ENCODE measurements around the gene DPYD.
"Not testable (repeated sequence)": the region's sequence is repeated elsewhere in the genome, so short reads cannot be mapped to it uniquely, and the experiment has no call there.

Gene DPYD

DNA sequence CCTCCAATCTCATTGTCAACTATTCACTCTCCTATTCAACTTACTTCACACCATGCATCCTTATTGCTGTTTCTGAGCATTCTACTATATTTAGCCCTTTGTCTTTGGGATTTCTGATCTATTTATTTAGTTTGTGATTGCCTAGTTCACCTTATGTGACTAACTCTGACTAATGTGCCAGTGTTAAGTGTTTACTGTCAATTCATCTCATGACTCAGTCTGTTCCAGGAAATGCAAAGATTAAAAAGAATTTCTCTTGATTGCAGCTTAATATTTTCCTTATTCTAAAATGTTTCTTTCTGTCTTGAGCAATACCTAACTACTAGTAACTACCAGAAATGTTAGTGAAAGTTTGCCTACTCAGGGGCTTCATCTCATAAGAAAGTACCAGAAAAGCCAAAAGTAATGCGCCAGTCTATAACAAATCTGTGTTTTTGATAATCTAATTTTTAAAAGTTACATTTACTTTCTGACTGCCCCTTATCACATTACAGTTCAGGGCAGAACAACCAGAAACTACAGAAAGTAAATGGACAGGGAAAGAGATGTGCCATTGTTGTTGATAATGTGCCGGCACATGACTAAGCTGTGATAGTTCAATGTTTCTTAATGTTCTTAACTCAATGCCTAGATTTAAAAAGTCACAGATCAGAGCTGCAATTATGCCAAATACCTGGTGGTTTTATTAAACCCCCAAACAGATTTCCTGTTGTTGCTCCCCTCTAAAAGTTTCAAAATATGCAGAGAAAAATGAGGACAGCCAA, 642.8 kb downstream of the DPYD start:
- no peak for DNase-seq (ENCODE audit: low spot score)

DNA sequence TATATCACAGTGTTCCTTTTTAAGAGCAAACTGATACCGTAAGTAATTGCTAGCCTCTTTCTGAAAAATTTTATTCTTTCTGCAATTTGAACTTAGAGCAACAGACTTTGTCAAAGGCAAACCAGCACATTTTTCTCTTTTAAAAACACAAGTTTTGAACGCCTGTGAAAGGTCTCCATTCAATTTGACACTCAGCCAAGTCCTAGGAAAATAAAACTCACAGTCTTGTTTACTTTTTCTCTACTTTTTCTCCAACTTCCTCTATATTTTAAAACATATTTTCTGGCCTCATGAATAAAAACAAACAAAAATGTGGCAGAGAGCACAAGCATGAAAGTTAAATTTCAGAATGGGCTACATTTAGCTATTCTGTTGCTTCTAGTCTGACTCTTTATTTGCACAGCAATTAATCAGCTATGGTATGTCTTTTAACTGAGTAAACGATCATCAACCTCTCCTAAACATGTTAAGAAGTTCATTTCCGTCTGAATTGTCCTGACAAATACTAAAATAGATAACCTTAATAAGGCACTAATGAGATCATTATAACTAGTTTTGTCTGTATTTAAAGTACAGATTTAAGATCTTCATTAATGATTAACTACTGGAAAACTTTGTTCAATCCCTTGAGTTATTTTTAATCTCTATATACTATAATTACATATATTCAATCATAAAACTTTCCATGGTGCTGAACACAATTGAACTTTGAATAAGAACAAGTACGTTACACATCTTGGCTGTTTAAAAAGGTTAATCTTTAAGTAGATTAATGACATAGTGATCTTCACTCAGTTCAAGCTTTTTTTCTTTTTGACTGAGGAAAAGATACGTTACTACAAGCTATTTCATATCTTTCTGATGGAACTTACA, 648.7 kb downstream of the DPYD start:
- DNase-seq (ENCODE audit: low spot score): no peak

DNA sequence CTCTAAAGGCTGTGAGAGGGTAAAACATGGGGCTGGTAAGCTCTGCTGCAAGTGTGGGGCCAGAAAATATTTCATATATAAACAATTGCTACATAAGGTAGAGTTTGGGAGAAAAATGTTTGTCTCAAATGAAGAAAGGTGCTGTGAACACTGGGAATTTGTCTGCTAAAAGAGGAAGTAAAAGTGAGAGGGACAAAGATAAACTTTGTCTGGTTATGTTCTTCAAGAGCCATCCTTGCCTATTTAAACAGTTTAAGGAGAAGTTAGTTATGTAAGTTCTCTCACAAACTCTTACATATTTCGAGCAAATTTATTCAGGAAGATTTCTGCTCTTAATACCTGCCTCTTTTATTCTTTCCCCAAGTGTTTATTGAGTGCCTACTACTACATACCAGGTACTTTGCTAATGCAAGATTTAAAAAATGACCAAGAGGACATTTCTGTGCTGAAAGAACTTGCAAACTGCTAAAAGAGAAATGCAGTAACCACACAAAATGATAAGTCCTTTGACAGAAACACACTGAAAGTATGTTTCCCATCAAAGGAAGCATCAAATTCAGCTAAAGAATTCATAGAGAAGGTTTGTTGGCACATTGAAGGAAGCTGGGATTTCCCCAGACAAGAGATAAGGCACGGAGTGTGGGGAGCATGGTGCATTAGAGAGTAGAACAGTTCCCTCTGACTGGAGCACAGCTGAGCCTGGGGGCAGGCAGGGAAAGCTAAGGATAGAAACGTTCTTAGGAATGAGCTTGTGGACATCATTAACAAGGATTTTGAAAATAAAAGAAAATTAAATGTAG, 650.1 kb downstream of the DPYD start:
- DNase-seq (ENCODE audit: low spot score): no peak

DNA sequence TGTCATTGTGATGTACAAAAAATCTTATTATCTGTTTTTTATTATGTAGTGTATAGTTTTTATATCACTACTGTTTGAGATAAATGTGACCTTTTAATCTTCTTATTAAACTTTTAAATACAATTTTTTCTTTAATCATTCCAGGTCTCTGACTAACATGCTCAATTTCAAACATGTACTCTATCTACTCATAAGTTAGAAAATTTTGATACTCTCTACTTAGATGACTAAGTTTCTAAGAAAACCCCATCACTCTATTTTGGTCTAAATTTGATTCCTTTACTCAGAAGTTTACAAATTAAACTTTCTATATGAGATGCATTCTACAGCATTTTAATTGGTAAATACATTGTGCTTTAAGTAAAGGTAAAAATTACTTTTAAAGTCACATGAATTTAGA, 655.2 kb downstream of the DPYD start:
- DNase-seq (ENCODE audit: low spot score): no peak

DNA sequence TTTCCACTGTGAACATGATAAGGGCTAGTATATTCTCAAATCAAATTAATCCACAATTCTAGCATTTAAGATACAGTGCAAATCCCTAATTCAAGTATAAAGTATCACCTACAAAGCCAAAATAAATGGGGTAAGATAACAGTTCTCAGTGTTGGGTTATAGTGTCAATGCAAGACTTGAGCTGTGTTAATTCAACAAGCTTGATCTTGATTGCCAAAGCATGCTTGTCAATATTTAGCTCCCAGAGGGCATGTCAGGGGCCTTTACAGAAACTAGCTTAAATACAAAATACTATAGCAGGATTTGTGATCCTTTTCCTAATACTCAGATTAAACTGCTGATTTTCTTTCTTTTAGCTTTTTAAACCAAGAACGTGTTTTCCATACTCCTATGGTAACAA, 658.0 kb downstream of the DPYD start:
- DNase-seq (ENCODE audit: low spot score): no peak

DNA sequence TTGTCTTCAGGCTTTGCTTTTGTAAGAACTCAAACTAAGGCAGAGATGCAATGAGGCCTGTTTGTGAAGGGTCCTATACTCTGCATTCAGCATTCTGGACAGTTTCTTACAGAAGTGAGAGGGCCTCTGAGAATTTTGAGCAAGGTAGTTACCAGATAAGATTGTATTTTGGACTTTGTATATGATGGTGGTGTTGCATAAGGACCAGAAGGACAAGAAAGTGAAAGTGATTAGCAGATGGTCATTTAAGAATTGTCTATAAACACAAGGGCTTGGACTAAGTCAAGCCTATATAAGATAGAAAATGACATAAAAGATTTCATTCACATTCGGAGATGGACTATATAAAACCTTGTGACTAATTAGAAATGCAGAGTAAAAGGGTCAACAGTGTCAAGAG, 662.2 kb downstream of the DPYD start:
- DNase-seq (ENCODE audit: low spot score): no peak

DNA sequence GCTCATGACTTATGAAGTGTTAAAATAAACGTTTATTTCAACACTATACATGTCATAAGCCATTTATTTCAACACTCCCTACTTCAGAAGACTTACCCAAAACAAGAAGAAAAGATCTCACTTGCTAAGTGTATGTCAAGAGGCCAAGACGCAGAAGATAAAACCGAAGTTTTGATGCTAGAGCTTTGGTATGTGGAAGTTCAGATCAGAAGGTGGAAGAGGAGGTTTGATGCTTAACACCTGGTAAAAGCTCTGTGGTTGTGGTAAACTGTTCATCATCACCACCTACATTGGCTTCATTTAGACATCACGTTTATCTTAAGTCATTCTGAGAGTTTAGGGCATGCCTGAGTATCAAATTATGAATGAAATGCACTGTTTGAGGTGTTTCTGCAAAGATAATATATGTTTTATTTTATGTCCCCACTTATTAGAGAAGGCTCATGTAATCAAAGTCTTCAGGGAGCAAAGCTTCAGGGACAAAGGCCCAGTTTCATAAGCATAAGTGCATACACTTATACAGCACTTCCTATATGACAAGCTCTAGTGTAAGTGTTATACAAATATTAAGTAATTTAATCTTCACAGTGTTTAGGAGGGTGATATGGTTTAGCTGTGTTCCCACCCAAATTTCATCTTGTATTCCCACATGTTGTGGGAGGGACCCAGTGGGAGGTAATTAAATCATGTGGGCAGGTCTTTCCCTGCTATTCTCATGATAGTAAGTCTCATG, 665.9 kb downstream of the DPYD start:
- no peak for DNase-seq (ENCODE audit: low spot score)

DNA sequence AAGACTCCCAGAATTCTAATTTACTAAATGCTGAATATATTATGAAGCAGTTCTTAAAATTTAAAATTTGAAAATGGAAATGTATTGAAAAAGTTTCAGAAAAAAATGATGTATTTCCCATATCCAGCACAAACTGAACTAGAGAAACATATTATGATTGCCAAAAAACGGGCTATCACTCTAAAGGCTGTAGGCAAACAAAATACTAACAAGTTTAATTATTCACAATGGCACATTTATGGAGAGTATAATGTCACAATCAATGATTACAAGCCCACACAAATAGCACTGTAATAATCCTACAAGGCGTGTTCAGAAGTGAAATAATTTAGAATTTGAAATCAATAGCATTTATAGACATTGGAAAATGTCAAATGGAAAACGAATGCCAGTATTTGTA, 667.9 kb downstream of the DPYD start:
- no peak for DNase-seq (ENCODE audit: low spot score)

DNA sequence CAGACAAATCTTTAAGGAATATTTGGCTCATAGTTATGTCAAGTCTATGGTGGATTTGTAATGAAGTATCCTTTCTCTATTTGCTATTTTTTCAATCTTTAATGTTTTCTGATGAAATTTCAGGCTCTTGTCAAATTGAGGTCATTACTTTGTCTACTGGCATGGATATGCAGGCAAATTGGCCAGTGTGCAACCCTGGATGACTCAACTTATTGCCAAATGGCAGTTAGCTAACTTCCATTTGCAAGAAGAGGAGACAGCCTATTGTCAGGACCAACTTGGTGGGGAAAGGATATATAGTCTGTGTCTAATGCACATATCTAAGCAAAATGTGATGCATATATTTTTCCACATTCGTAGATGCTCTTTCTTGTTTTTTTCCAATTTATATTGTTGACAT, 668.8 kb downstream of the DPYD start:
- DNase-seq (ENCODE audit: low spot score): no peak

DNA sequence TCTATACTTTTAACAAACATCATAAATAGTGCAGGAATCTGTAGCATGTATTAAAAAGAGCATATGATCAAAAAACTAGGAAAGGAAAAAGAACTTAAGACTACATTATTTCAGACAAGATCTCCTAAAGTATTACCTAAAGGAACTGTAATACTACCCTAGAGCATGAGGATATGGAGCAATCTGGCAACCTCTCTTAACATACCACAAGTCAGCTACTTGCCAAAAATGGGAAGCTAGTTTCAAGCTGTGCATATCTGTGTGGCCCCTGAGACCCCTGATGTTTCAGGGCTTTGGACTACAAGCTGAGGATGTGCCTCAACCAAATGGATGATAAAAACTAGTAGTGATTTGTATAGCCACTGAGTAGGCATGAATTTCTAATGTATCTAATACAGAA, 673.6 kb downstream of the DPYD start:
- no peak for DNase-seq (ENCODE audit: low spot score)

DNA sequence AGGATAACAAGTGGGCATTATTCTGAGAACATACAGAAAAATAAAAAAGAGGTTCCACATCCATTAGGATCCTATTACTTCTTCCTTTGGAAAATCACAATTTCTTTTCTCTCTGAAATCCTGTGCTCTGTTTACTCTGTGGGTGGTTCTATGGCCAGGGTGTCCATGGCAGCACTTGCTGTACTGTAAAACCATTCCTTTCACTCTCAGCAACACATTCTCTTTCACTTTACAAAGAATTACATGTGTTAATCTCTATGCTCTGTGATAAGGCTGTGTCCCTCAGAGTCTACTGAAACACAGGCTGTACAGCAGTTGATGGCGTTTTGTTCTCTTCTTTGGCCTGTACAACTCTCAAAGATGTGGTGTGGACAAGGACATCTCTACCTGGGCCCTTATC, 675.2 kb downstream of the DPYD start:
- no peak for DNase-seq (ENCODE audit: low spot score)

DNA sequence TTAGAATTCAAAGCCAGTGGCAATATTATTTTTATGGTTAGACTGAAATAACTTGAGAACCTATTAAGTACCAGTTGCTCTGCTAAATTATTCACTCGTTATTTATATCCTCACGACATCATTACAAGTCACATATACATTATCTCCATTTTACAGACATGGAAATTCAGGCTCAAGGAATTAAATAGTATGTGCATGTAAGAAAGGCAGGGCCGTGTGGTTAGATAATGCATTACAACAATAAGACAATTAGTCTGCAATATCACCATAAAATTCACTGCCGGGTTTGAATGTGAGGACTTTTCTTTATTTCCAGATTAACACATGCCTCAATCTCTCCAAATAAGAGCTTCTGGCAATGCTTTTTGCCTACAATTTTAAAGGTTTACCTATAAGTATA, 675.8 kb downstream of the DPYD start:
- no peak for DNase-seq (ENCODE audit: low spot score)

DNA sequence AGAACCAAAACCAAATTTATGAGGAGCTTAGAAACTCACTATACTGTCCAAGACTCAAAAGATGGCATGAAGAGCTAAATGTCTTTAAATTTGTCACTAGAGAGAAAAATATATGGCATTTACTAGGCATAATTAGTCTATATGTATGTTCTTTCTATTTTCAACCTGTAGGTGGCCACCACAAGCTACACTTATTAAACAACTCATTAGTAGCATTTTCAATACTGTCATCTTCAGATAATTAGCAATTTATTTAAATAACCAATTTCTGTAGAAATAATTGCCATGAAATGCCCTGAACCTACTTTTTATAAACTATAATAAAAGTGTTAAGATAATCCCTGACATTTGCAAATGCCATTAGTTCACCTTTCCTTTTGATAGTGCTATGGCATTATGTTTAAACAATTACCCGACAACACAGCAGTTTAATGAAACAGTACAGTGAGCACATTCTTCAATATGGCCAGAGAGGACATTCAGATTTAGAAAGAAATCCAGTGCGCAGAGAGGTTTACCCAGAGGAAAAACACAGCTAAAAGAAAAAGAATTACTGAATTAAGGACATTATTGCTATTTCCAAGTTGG, 676.8 kb downstream of the DPYD start:
- no peak for DNase-seq (ENCODE audit: low spot score)

DNA sequence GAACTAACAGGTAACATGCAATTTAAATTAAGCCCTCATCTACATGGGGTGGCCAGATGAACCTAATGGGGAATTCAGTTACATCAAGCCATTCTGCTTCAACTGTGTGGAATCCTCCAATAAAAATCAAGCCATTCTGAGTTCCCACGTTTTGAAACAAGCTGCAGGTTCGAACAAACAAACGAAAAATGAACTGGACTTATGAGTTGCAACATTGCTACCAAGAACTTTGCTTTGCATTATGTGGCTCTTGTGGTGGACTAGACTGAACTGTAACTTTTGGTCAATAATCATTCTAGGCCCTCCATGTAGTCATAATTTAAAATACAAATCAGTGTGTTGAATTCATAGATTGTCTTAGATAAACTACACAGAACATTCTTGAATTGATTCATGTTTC, 682.0 kb downstream of the DPYD start:
- DNase-seq (ENCODE audit: low spot score): no peak

DNA sequence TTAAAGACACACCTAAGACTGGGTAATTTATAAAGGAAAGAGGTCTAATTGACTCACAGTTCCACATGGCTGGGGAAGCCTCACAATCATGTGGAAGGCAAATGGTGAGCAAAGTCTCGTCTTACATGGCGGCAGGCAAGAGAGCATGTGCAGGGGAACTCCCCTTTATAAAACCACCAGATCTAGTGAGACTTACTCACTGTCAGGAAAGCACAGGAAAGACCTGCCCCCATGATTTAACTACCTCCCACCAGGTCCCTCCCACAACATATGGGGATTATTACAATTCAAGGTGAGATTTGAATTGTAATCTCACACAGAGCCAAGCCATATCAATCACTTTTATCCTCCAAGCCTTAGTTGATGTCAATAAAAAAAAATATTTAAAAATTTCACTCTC, 689.5 kb downstream of the DPYD start:
- not testable (repeated sequence) for DNase-seq (ENCODE audit: low spot score)

DNA sequence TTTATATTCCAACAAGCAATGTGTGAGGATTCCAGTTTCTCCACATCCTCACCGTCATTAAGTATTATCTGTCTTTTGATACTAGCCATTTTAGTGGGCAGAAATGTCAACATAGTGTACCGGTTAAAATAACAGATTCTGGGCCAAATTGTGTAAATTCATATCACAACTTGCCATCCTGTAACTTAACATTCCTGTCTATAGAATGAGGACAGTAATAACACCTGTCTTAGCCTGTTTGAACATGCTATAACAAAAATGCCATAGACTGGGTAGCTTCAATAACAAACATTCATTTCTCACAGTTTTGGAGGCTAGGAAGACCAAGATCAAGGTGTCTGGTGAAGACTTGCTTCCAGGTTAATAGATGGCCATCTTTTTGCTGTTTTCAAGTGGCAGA, 708.2 kb downstream of the DPYD start:
- no peak for DNase-seq (ENCODE audit: low spot score)

DNA sequence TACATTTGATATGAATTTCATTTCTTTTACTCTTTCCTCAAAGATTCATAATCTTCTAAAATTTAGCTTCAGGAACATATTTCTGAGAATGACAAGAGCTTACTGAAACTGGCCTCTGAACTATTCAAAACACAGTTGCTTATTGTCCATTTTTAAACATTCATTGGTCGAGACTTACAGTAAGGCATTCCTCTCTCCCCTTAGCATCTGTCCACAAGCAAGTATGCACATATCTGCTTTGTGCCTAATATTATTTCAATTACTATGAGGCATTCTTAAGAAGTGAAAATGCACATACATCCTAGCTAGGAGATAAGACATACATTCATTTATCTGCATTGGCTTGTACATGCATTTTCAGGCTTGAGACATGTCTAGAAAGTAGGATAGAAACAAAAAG, 710.5 kb downstream of the DPYD start:
- no peak for DNase-seq (ENCODE audit: low spot score)

DNA sequence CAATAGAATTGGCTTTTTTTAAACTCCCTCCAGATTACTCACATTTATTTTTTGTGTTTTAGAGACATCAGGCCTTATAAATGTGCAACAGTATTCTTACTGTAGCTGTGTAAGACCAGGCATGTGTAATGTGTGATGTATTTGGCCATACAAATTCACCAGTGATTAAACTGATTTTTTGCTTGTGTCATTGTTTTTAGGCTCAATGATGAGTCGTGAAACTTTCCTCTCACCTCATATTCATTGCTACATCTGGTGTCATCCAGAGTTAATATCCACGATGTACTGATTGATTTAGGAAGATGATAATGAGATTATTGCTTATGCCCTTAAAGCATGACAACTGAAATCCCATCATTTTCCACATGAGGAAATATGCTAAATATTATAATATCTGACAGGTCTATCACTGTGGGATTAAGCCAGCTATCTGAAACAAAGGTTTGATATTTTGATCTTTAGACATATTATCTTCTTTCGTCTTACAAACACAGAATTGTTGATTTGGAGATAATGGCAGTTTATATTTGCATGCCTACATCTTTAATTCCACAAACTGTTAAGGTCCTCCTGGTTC, 711.4 kb downstream of the DPYD start:
- DNase-seq (ENCODE audit: low spot score): no peak

DNA sequence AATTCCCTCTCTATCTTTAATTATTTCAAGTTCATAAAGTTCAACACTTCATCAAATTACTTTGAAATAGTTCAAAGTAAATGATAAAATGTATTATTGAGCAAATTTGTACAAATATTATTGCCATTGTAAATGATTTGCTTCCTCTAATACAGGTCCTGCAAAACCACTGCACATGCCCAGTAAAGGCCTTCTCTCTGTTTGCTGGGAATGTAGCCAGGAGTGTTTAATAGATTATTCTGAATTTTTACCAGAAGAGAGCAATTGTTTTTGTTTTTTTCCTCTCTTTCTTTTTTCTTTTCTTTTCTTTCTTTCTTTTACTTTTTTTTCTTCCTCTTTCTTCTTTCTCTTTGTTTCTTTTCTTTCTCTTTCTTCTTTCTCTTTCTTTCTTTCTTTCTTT, 713.0 kb downstream of the DPYD start:
- DNase-seq (ENCODE audit: low spot score): no peak

DNA sequence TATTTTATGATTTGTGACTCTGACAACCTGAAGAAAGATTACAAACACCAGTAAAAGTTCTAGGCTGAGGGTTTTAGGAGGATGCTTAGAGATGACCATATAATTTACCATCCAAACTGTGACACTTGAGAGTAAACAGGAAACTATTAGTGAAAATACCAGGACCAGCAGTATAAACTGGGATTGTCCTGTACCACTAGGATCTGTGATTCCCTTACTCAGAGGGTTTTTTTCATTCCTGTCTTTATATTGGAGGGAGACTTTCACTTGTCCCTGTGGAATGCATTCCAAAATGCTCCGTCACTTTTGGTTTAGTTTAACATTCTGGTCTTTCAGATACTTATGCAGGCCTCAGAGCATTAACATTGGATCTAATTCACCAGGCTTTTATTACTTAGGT, 716.4 kb downstream of the DPYD start:
- no peak for DNase-seq (ENCODE audit: low spot score)
